GM12878 (cell line): ENCODE data around the gene OPTC. TPM values are rescaled to one million over a fixed set of nuclear protein-coding genes. Genes with fewer than 3 reads are reported as not detected.

ENCODE experiments used
- ATAC-seq: fragments of 200-7000 bp; cut with Tn5 transposase; 3 replicates; pipeline ENCODE4 v1.9.1; 2020; ENCODE audit warnings: mild to moderate bottlenecking, moderate library complexity
- BruUV-seq: library from RNA; stranded (reverse); fragments of 400-500 nt; replicated peaks from 2 replicates; lab custom pipeline; 2021; lab: Mats Ljungman, UMichigan
- CTCF ChIA-PET: fragments of 300-600 bp; sonication (Branson Sonifier 250); formaldehyde crosslinking; extraction: SDS; loops from one replicate; lab custom pipeline; 2021; ENCODE audit warnings: inconsistent platforms; lab: Yijun Ruan, JAX
- POLR2A ChIA-PET: fragments of 350-600 bp; formaldehyde crosslinking; extraction: SDS; loops from one replicate; lab custom pipeline; 2021; ENCODE audit warnings: inconsistent platforms; lab: Charles Lee
- RAD21 ChIA-PET: fragments of 300-600 bp; sonication (Branson Sonifier 250); formaldehyde crosslinking; loops from one replicate; lab custom pipeline; 2023; ENCODE audit warnings: antibody characterized with exemption; ENCODE audit not compliant: unreplicated experiment; lab: Charles Lee
- SMC1A ChIA-PET: fragments of 300-600 bp; sonication (Branson Sonifier 250); formaldehyde crosslinking; loops from one replicate; lab custom pipeline; 2023; ENCODE audit not compliant: unreplicated experiment, uncharacterized antibody; lab: Charles Lee
- DNase-seq: peaks from one replicate; pipeline ENCODE4 v3.0.0-alpha.2; 2011; ENCODE audit warnings: low read depth, low spot score
- FAIRE-seq: peaks from 3 replicates; lab custom pipeline; 2011; peaks lifted over from hg19 to GRCh38; lab: Jason Lieb, UNC
- H2AFZ ChIP-seq: 2 replicates; pipeline ENCODE4 v1.6.0; 2011; ENCODE audit warnings: low read depth, low read length, control low read depth; ENCODE audit not compliant: control insufficient read depth
- H3K27ac ChIP-seq: 2 replicates; pipeline ENCODE4 v1.5.1; 2011; ENCODE audit warnings: control low read depth; ENCODE audit not compliant: control insufficient read depth, insufficient read depth
- H3K27me3 ChIP-seq, 2 experiments: replicated peaks in 1 of 2; 2 replicates each; pipeline versions ENCODE4 v1.6.0 to v1.6.1; 2011; ENCODE audit warnings: low read length in 1 of 2; ENCODE audit not compliant: control insufficient read depth in 2 of 2, insufficient read depth in 2 of 2
- H3K36me3 ChIP-seq, 2 experiments: 2 replicates each; pipeline ENCODE4 v1.5.1; 2011; ENCODE audit warnings: low read length in 1 of 2; ENCODE audit not compliant: control insufficient read depth in 2 of 2, insufficient read depth in 2 of 2
- H3K4me1 ChIP-seq: 2 replicates; pipeline ENCODE4 v1.6.1; 2011; ENCODE audit warnings: mild to moderate bottlenecking, low read length, moderate library complexity, mixed read lengths; ENCODE audit not compliant: control insufficient read depth, insufficient read depth
- H3K4me2 ChIP-seq: 2 replicates; pipeline ENCODE4 v1.6.0; 2011; ENCODE audit warnings: control low read depth; ENCODE audit not compliant: control insufficient read depth, insufficient read depth
- H3K4me3 ChIP-seq: fragments of 200-600 bp; sonication (generic); 2 replicates; pipeline ENCODE4 v1.5.1; 2016
- H3K79me2 ChIP-seq: 2 replicates; pipeline ENCODE4 v1.6.0; 2011; ENCODE audit warnings: low read length; ENCODE audit not compliant: control insufficient read depth, insufficient read depth
- H3K9ac ChIP-seq: 2 replicates; pipeline ENCODE4 v1.8.0; 2011; ENCODE audit warnings: low read length, control low read depth, mixed read lengths; ENCODE audit not compliant: control insufficient read depth, insufficient read depth
- H3K9me3 ChIP-seq: replicated peaks from 3 replicates; pipeline ENCODE4 v1.5.1; 2011; ENCODE audit warnings: mild to moderate bottlenecking, low read length; ENCODE audit not compliant: control insufficient read depth, insufficient read depth
- H4K20me1 ChIP-seq: 2 replicates; pipeline ENCODE4 v1.6.0; 2011; ENCODE audit not compliant: control insufficient read depth, insufficient read depth
- CREM ChIP-seq: IDR thresholded peaks from 2 replicates; pipeline ENCODE4 v1.6.1; 2014; ENCODE audit warnings: antibody characterized with exemption, low read depth
- IKZF1 ChIP-seq: fragments of 450-650 bp; conservative IDR thresholded peaks from 2 replicates; pipeline ENCODE4 v1.6.1; 2017; ENCODE audit warnings: antibody characterized with exemption, mild to moderate bottlenecking
- IKZF2 ChIP-seq, 2 experiments: fragments of 450-650 bp; IDR thresholded peaks; 2 replicates each; pipeline ENCODE4 v1.6.1; 2017; ENCODE audit warnings: mild to moderate bottlenecking in 2 of 2, moderate library complexity in 2 of 2
- JUNB ChIP-seq: IDR thresholded peaks from 2 replicates; pipeline ENCODE4 v1.6.1; 2016; ENCODE audit warnings: antibody characterized with exemption, mild to moderate bottlenecking
- KAT2A ChIP-seq: conservative IDR thresholded peaks from 2 replicates; pipeline ENCODE4 v1.6.1; 2011; ENCODE audit warnings: low read depth, low read length; ENCODE audit not compliant: control insufficient read depth
- SPI1 ChIP-seq: IDR thresholded peaks from 2 replicates; pipeline ENCODE4 v1.6.1; 2011; ENCODE audit warnings: low read depth, mild to moderate bottlenecking, low read length, moderate library complexity, borderline replicate concordance; ENCODE audit not compliant: insufficient read depth
- WGBS: methylation state at CpG from one replicate; pipeline ENCODE4 v1.1.6; 2016; ENCODE audit warnings: low lambda C conversion rate; ENCODE audit not compliant: insufficient replicate concordance, insufficient coverage; ENCODE audit errors: missing lambda C conversion rate; 5-methylcytosine and 5-hydroxymethylcytosine counted together
- in situ Hi-C: fragments of 300-500 bp; cut with MboI; formaldehyde crosslinking; loops from 9 replicates; pipeline ENCODE4 v1.14.3; 2018; ENCODE audit warnings: mixed read lengths
- intact Hi-C: fragments of 100-400 bp; cut with micrococcal nuclease; formaldehyde crosslinking; loops from one replicate; pipeline ENCODE4 v1.14.2; 2022; ENCODE audit not compliant: unreplicated experiment
- polyA plus RNA-seq, 11 experiments: library from polyadenylated mRNA; depleted of rRNA in 4 of 11; unstranded in 6 of 11; stranded (reverse) in 5 of 11; fragments of >200 nt; fragmentation: Nextera tagmentation in 4 of 11; fragmentation: Illumina TruSeq in 1 of 11; extraction: Ambion mirVana in 4 of 11; extraction: Trizol in 1 of 11; gene quantifications; 1 replicate in 1 of 11; 2 replicates in 10 of 11; pipeline versions ENCODE4 v1.2.1 to v1.2.3, GENCODE V29; 2011 to 2016; ENCODE audit warnings: inconsistent platforms in 2 of 11, missing spikeins in 2 of 11, low read depth in 1 of 11
- total RNA-seq, 4 experiments: library from RNA; depleted of rRNA in 3 of 4; stranded (reverse); fragments of >200 nt in 3 of 4; fragmentation: Illumina TruSeq in 1 of 4; extraction: Trizol in 1 of 4; gene quantifications; 2 replicates each; pipeline versions ENCODE4 v1.2.1 to v1.2.3, GENCODE V29; 2013 to 2021

Gene OPTC
- total and polyA plus RNA-seq, 10 of the 15 experiments (the other 5 are each of a cell fraction or from before 2014, with no cell fraction given) = not detected

DNA sequence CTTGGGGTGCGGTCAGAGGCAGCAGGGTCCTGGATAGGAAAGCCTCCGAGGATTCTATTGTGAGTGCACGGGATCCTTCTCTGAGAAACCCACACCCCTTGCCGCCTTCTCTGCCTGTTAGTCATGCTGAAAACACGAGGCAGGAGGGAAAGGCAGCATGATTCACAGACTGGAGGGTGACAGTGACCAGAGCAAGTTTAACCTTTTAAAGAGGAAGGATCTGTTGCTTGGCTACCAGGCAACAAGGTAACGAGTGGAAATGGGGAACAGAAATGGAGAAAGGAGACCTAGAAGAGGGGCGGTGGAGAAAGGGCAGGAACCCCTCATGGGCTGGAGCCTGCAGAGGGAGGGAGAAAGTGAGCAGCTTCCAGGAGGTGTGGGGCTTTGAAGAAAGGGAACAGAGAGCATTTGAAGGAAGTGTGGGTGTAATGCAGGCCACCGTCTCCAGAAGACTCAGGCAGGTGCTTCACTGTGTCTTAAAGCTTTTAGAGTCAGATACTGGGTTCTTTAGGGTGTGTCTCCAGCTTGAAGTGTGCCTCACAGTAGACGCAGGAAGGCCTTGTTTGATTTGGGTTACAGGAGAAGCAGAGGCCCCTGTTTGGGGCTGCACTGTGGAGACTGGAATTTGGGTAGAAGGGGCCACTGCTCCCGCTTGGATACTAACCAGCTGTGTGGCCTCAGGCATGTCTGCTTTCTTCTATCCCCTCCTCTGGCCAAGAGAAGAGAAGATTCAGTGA is 19.1 kb downstream of the OPTC start:
- ChIA-PET SMC1A (interaction anchor here (0.6 to 0.9 kb wide), 3 partner anchors 80 to 189 kb away, joined by 3 read pairs; no protein-coding TSS in a partner anchor), RAD21 (no interaction called here), CTCF (interaction anchor here (1.0 to 2.6 kb wide), 2 partner anchors 24 to 189 kb away, joined by 3 to 10 read pairs; no protein-coding TSS in a partner anchor), POLR2A (no interaction called here)
- no peak overlapping the region for H3K4me2 ChIP-seq
- TF ChIP-seq CREM = no peak
- TF ChIP-seq JUNB = no peak
- TF ChIP-seq SPI1 = peak; percentile 60; the same call in 1 of the 2 replicates
- peak; percentile 56 for TF ChIP-seq IKZF1
- TF ChIP-seq IKZF2 (IDR thresholded peaks at IDR 0.05) = peak; percentile 21 to 42; a peak in 2 of 4 replicates
- no peaks in the 10 kb centered on the region for H3K9me3 ChIP-seq
- H3K27me3 ChIP-seq = peaks cover 0 to 3% of the 10 kb centered on the region in 2 experiments; a peak in 1 of 4 replicates
- WGBS = 14% methylated on average over 10 of the region's 10 CpGs
- in situ Hi-C loops (no loop called here), intact Hi-C loops (no loop called here)
- H3K9ac ChIP-seq = no peak overlapping the region
- H3K4me3 ChIP-seq = no peak overlapping the region
- ATAC-seq = peak; percentile 66
- H3K27ac ChIP-seq = no peak overlapping the region
- no peaks in the 10 kb centered on the region for H3K79me2 ChIP-seq
- DNase-seq = no peak
- H3K4me1 ChIP-seq = no peaks in the 10 kb centered on the region; the same call in 1 of the 2 replicates
- no peaks in the 10 kb centered on the region for H4K20me1 ChIP-seq
- H2AFZ ChIP-seq = no peak overlapping the region
- no TSS peak for BruUV-seq
- peak; percentile 49 for FAIRE-seq
- no peaks in the 10 kb centered on the region for H3K36me3 ChIP-seq

DNA sequence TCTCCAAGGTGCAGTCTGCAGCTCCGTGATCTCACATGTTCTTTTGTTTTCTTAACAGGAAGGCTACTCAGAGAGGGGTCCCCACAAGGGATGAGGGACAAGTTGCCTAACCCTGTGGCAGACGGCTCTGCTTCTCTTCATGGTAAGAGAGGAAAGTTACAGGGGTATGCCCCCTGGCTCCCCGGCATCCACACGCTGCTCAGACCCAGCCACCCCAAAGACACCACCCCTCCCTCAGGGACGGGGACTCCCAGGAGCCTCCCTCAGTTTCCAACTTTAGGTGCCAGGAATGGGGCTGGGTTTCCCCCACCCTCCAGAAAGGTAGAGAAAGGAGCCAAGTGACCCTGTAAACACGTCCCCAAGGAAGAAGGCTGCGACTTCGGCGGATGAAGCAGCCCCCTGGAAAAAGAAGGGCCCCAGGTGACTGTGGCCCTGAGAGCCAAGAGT is 19.7 kb downstream of the OPTC start:
- DNase-seq = no peak
- H3K4me3 ChIP-seq = no peak overlapping the region
- no peak overlapping the region for H3K4me2 ChIP-seq
- in situ Hi-C loops = no loop called here
- RAD21 ChIA-PET = no interaction called here
- POLR2A ChIA-PET = interaction anchor here (0.5 kb wide), 1 partner anchor 124 kb away, joined by 3 read pairs; no protein-coding TSS in a partner anchor
- no peaks in the 10 kb centered on the region; the same call in 1 of the 2 replicates for H3K4me1 ChIP-seq
- H3K36me3 ChIP-seq = no peaks in the 10 kb centered on the region
- intact Hi-C loops = no loop called here
- no peak for TF ChIP-seq KAT2A
- SMC1A ChIA-PET = interaction anchor here (0.6 to 0.9 kb wide), 3 partner anchors 80 to 188 kb away, joined by 3 read pairs; no protein-coding TSS in a partner anchor
- 35% methylated on average over 9 of the region's 9 CpGs for WGBS
- ATAC-seq = no peak
- no peak overlapping the region for H3K9ac ChIP-seq
- no peak overlapping the region for H2AFZ ChIP-seq
- no TSS peak for BruUV-seq
- FAIRE-seq = no peak
- no peaks in the 10 kb centered on the region for H3K79me2 ChIP-seq
- no peaks in the 10 kb centered on the region for H3K9me3 ChIP-seq
- H3K27ac ChIP-seq = no peak overlapping the region
- no peaks in the 10 kb centered on the region for H4K20me1 ChIP-seq
- H3K27me3 ChIP-seq = peaks cover 0 to 3% of the 10 kb centered on the region in 2 experiments; a peak in 1 of 4 replicates
- CTCF ChIA-PET = interaction anchor here (1.0 to 2.6 kb wide), 2 partner anchors 25 to 188 kb away, joined by 3 to 10 read pairs; no protein-coding TSS in a partner anchor
